ENCODE data around the gene TBL2.

- TF ChIP-seq CTCF (IDR thresholded peaks at IDR 0.05 in 4 of 5, conservative IDR thresholded peaks at IDR 0.05 in 1 of 5) = no peak
- no peak for TF ChIP-seq POLR2A (IDR thresholded peaks at IDR 0.05)
Measured at GRCh38 chr7:73626814-73627213, 48.4 kb upstream of the TBL2 start.
